Measurements from ENCODE around the gene TNKS1BP1. TPM values are rescaled to one million over a fixed set of nuclear protein-coding genes. Genes with fewer than 3 reads are reported as not detected.

Gene TNKS1BP1
- total and polyA plus RNA-seq, 4 donors, result 28.3 to 67.1 (median 47.0) TPM

DNA sequence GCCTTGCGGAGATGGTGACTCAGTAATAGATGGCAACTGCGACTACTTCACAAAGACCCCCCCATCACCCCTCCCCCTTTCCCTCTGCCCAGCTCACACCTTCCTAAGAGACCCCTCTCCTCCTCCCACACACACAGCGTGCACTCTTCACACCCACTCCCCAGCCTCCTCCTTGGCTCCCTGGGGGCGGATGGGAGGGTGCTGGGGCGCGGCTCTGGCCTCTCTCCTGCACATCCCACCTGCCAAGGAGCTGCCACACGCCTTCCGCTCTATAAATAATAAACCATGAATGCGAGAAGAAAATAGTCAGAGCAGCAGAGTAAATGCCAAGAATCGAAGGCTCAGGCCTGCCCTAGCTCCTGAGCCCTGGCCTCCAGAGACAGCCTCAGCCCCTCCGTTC lies 17.9 kb upstream of the TNKS1BP1 start:
- no peak for DNase-seq (ENCODE audit: low spot score)
- Histone ChIP-seq H3K4me3 (ENCODE audit: low read depth in 1 of 3, low read length in 3 of 3) (no peak overlapping the region), H3K27me3 (ENCODE audit: control insufficient read depth in 4 of 4, insufficient read depth in 4 of 4, low read length in 3 of 4) (no peaks in the 10 kb centered on the region), H3K27ac (ENCODE audit: low read depth in 1 of 2, low read length in 2 of 2) (no peak overlapping the region), H3K9ac (ENCODE audit: low read depth in 1 of 2, low read length in 2 of 2) (no peak overlapping the region), H3K36me3 (ENCODE audit: control insufficient read depth in 4 of 4, insufficient read depth in 3 of 4, low read depth in 1 of 4, low read length in 3 of 4) (no peaks in the 10 kb centered on the region), H3K9me3 (ENCODE audit: control insufficient read depth in 4 of 4, low read length in 3 of 4) (no peaks in the 10 kb centered on the region), H3K4me1 (ENCODE audit: control insufficient read depth in 4 of 4, insufficient read depth in 4 of 4, low read length in 3 of 4) (peaks cover 0 to 4% (median 3%) of the 10 kb centered on the region in 4 donors)
- TF ChIP-seq EGR1 (IDR thresholded peaks at IDR 0.05; ENCODE audit: low read depth in 2 of 2) (no peak), NR2F2 (IDR thresholded peaks at IDR 0.05) (no peak), RAD21 (IDR thresholded peaks at IDR 0.05) (no peak), MAX (IDR thresholded peaks at IDR 0.05) (no peak), ZBTB33 (IDR thresholded peaks at IDR 0.05) (no peak), HNF4G (IDR thresholded peaks at IDR 0.05) (no peak), FOXA1 (IDR thresholded peaks at IDR 0.05) (no peak), GABPA (IDR thresholded peaks at IDR 0.05 in 1 of 2, conservative IDR thresholded peaks at IDR 0.05 in 1 of 2) (no peak), HNF4A (conservative IDR thresholded peaks at IDR 0.05) (no peak), SP1 (IDR thresholded peaks at IDR 0.05) (no peak), JUND (IDR thresholded peaks at IDR 0.05) (no peak), RXRA (IDR thresholded peaks at IDR 0.05) (no peak), TAF1 (conservative IDR thresholded peaks at IDR 0.05) (no peak), CTCF (IDR thresholded peaks at IDR 0.05; ENCODE audit: low read depth, low read length, missing input control) (no peak), FOXA2 (IDR thresholded peaks at IDR 0.05) (no peak), YY1 (IDR thresholded peaks at IDR 0.05) (no peak)
- TF ChIP-seq, protein P1, sequence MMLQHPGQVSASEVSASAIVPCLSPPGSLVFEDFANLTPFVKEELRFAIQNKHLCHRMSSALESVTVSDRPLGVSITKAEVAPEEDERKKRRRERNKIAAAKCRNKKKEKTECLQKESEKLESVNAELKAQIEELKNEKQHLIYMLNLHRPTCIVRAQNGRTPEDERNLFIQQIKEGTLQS (IDR thresholded peaks at IDR 0.05), result no peak
- TF ChIP-seq, protein P2, sequence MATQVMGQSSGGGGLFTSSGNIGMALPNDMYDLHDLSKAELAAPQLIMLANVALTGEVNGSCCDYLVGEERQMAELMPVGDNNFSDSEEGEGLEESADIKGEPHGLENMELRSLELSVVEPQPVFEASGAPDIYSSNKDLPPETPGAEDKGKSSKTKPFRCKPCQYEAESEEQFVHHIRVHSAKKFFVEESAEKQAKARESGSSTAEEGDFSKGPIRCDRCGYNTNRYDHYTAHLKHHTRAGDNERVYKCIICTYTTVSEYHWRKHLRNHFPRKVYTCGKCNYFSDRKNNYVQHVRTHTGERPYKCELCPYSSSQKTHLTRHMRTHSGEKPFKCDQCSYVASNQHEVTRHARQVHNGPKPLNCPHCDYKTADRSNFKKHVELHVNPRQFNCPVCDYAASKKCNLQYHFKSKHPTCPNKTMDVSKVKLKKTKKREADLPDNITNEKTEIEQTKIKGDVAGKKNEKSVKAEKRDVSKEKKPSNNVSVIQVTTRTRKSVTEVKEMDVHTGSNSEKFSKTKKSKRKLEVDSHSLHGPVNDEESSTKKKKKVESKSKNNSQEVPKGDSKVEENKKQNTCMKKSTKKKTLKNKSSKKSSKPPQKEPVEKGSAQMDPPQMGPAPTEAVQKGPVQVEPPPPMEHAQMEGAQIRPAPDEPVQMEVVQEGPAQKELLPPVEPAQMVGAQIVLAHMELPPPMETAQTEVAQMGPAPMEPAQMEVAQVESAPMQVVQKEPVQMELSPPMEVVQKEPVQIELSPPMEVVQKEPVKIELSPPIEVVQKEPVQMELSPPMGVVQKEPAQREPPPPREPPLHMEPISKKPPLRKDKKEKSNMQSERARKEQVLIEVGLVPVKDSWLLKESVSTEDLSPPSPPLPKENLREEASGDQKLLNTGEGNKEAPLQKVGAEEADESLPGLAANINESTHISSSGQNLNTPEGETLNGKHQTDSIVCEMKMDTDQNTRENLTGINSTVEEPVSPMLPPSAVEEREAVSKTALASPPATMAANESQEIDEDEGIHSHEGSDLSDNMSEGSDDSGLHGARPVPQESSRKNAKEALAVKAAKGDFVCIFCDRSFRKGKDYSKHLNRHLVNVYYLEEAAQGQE (IDR thresholded peaks at IDR 0.05), result no peak
- 93% methylated on average over 11 of the region's 11 CpGs for WGBS

Measured in liver (tissue), 9 donors.